COLO829 (cell line): ENCODE data around the gene FKBP4.
A peak's percentile ranks its signal among the peaks of the same experiment; 100 is the strongest.
"Not testable (repeated sequence)": the region's sequence is repeated elsewhere in the genome, so short reads cannot be mapped to it uniquely, and the experiment has no call there.

Experiments
- DNase-seq: peaks from one replicate; pipeline ENCODE4 v3.0.0; 2012; ENCODE audit warnings: low spot score

FKBP4 gene

DNA sequence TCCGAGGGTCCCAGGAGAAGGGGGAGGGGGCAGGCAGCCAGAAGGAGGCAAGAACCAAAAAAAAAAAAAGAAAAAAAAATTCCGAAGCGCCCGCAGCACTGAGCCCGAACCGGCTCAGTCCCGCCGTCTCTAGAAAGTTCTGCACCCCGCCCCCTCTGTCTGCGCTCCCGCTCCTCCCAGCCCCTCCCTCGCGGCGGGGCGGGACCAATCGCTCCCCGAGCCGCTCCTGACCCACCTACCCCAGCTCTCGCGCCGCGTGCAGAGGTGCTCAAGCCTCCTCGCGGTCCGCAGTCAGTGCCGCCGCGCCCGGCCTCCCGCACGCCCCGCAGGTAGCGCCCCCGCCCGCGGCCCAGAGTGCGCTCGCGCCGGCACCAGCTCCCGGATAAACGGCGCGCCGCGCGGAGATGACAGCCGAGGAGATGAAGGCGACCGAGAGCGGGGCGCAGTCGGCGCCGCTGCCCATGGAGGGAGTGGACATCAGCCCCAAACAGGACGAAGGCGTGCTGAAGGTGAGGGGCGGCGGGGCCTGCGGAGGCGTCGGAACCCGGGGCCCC lies at the start of gene FKBP4:
TSS of gene FKBP4 (plus strand) at position 235 of the 554 bp plus-strand sequence. CDS start at position 405, 170 bp downstream.
- peak; percentile 82 for DNase-seq

GRCh38 chr12:2745655-2746054 lies 49.1 kb upstream of the FKBP4 start:
- DNase-seq: no peak

DNA sequence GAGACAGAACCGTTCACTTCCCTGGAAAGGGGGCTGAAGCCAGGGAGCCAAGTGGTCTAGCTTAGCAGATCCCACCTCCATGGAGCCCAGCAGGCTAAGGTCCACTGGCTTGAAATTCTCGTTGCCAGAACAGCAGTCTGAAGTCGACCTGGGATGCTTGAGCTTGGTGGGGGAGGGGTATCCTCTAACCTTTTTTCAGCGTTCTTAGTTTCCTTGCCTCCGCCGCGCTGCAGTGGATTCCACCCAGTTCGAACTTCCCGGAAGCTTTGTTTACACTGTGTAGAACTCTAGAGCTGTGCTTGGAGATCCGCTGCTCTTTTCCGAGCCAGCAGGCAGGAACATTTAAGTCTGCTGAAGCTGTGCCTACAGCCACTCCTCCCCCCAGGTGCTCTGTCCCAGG lies 45.2 kb upstream of the FKBP4 start:
- no peak for DNase-seq

- no peak for DNase-seq
These were observed 44.6 kb upstream of the FKBP4 start for GRCh38 chr12:2750185-2750584.

DNA sequence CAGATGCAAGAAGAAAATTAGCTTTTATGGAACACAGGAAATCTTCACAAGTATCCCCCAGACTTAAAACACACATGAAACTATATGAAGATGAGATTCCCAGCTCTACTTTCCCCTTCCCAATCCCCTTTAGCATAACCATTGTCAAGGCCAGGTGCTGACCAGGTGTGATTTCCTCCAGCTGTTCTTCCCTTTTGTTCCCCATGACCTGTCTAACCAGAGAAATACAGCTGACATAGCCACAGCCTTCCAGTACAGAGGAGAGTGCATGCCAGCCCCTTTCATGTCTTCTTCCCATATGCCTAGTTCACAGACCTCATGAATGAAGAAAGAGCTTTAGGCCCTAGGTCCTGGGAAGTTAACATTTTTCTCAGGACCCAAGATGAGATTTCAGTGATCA lies 43.5 kb upstream of the FKBP4 start:
- DNase-seq: no peak

DNA sequence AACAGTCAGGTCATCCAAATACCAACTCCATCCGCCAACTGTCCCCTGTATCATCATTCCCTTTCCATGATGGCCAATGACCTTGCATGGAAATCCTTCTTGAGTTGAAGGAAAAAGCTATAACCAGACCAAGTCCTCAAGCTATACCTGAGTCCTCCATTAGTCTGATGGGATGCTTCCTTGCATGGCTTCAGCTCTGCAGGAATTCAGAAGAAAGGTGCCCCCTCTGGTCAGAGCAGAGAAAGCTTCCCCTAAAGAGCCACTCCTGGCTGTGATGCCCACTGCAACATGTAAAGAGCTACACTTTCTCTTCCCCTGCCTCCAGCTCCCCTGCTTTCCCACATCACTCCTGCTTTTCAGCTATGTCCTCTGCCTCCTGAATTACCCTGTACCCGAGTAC lies 43.1 kb upstream of the FKBP4 start:
- no peak for DNase-seq

DNA sequence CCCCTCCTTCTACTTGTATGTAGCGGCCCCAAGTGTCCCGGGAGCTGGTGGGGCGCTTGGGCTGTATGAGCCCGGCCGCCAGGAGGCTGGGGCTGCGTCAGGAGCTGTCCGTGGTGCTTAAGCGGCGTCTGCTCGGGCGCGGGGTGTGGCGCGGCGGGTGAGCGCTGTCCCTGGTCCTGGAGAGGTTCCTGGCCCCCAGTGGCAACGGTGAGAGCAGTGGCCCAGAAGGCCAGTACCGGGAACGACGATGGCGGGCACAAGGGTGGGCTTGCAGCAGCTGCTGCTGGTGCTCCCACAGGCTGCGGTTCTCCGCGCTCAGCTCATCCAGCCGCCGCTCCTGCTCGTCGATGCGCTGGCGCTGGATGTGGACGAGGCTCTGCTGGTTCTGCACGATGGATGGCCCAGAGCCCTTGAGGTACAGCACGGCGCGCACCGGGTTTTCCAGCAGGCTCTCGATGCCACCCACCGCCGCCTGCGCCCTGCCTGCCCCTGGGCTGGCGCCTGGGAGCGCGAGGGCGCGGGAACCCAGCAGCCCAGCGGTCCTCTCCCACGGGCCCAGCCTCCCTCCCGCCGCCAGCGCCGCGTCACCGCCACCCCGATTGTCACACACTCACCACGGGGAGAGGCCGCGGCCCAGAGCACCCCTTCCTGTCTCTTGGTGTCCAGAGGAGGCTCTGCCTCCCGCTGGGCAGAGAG lies 41.9 kb upstream of the FKBP4 start:
- DNase-seq: peak; percentile 42

DNA sequence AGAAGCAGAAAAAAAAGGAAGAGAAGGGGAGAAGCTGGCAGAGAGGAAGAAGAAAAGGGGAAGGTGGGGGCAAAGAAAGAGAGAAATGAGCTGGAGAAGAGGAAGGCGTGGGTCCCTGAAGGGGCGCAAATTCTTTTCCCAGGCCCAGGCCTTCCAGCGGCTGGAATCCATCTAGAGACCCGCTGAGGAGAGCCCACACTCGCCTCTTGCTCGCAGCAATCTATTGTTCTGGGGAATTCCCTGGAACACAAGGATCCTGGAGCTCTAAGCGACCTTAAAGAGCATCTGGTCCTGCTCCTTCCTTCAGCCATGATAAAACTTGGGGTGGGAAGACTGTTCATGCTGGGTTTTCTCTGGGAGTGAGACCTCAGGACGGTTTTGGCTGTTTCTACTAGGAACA lies 41.2 kb upstream of the FKBP4 start:
- no peak for DNase-seq

DNA sequence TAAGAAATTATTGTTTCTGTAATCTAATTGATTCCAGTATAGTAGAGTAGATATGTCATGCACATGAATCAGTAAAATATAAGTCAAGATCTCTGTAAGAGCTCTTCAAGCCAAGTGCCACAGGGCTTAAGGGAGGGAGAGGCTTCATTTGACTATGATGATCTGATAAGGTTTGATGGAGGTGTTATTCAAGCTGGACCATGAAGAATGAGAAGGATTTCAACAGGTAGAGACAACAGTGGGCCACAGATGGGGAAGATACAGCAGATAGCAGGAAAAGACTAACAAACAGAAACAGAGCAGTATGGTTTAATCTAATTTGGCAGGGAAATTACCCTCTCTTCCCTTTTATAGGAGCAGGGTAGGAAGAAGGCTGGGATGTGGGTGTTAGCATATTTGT lies 40.6 kb upstream of the FKBP4 start:
- no peak for DNase-seq

GRCh38 chr12:2756756-2757155 lies 38.0 kb upstream of the FKBP4 start:
- DNase-seq: no peak

DNA sequence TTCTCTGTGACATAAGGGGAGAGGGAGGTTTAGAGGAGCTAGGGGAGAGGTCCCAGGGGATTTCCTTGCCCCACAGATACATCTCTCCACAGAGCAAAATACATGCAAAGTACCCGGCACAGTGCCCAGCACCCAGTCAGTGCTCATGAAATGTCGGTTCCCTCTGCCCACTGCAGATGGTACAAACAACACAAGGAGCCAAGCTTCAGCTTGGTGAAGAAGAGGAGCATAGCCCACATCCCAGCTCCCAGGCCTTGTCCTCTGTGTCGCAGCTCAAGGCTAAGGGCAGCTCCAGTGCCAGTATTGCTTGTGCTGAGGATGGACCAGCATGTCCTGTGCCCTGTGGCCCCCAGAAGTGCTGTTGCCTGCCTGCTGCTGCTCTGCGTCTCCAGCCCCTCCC lies 35.0 kb upstream of the FKBP4 start:
- no peak for DNase-seq

GRCh38 chr12:2764398-2764797 lies 30.4 kb upstream of the FKBP4 start:
- DNase-seq: no peak

GRCh38 chr12:2765052-2765451 lies 29.7 kb upstream of the FKBP4 start:
- no peak for DNase-seq

- no peak for DNase-seq
These were observed 29.2 kb upstream of the FKBP4 start for GRCh38 chr12:2765608-2766007.

DNA sequence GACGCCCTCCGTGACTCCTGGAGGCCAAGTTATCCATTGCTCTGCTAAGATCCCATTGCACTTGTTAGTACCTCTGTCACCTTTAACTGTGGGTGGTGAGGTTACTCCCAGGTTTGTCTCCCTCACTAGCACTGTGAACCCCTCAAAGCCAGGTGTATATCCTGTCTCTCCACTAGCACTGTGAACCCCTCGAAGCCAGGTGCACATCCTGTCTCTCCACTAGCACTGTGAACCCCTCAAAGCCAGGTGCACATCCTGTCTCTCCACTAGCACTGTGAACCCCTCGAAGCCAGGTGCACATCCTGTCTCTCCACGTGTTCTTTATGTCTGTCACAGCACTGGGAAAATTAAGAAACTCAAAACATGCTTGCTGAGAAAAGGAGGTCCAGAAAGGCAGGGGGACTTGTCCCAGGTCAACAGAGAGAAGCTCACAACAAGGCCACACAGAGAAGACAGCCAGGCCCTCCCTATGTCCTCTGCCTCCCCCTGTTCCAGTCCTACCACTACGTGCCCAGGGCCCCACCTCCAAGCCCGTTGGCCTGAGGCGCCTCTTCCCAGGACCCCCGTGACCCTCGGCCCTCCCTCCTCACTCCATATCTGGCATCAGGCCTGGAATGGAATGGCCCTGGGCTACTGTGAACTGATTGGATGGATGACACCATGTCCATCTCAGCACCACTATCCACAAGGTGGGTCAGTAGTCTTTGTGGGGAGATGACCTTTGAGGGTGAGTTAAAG lies 26.4 kb upstream of the FKBP4 start:
- DNase-seq: no peak

DNA sequence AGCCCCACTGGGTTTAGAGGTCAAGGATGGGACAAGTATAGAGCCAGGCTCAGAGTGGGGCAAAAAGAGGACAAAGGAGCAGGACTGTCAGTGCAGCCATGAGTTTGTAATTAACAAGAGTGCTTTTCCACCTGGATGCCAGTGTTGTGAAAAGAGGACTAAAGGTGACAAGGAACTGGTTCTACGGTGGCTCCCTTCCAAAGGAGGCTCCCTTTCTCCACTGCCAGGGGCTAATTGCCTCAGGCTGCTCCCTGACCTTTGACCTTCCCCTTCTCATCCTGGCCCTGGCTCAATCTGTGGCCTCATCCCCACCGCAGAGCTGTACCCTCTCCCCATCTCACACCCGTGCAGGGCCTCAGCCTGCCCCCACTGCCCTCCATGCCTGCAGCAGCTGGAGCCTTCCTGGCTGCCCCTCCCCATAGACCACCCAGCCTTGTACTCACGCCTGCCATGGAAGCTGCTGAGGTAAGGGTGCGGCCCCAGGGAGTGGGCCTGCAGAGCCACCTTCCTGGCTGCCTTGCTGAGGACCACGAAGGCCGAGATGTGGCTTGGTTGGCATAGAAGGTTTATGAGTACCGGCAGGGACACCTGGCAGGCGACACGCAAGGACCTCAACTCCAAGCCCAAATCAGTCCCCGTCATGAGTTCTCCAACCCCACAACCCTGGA lies 24.8 kb upstream of the FKBP4 start:
- DNase-seq: no peak

DNA sequence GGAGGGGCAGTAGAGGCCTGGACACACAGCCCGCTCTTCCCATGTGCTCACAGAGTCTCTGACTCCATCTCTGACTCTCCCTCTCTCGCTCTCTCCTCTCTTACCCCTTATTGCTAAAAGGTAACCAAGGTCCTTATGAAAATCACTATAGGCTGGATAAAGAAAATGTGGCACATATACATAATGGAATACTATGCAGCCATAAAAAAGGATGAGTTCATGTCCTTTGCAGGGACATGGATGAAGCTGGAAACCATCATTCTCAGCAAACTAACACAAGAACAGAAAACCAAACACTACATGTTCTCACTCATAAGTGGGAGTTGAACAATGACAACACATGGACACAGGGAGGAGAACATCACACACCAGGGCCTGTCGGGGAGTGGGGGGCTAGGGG lies 24.2 kb upstream of the FKBP4 start:
- not testable (repeated sequence) for DNase-seq

DNA sequence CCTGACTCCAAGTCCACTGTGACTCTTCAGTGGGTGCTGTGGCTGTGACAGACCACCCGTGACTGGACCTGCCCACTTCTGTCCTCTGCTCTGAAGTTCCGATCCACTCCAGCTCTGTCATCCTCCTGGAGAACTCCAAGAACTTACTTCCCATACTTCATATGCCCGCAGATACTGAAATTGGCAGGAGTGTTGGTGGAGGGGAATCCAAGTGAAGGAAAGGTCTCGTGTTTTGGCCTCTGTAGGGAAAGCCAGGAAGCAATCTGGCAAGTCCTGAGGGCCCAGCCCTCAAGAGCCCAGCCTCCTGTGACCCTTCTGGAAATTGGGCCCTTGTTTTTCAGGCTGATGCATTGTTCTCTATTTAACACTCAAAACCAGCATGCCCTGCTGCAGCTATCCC lies 22.4 kb upstream of the FKBP4 start:
- no peak for DNase-seq

DNA sequence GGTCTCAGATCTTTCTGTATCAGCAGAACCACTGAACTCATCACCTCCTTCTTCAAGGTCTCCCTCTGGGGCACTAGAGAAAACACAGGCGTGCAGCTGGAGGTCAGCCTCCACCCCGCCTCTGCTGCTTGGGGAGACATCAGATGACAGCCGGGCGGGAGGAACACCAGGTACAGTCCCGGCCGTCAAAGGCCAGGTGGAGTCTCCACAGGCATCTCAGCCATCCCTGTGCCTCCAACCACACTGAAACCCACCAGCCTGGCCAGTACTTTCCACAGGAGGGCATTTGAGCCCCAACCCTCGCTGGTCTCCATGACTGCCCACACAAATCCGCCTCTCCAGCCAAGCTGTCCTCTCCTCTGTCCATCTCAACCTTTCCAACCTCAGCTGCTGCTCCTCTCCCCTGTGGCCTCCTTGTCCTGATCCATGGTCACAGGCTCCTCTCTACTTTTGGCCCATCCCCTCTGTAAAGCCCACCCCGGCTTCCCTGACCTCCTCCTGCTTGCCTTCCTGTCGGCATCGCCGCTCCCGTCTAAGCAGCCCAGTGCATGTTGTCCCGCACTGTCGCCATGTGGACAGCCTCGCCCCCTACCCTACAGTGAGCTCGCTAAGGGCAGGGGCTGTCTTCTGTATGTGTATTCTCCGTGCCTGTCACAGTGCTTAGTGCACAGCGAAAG lies 21.4 kb upstream of the FKBP4 start:
- no peak for DNase-seq

- no peak for DNase-seq
These were observed 19.3 kb upstream of the FKBP4 start for GRCh38 chr12:2775431-2775830.

DNA sequence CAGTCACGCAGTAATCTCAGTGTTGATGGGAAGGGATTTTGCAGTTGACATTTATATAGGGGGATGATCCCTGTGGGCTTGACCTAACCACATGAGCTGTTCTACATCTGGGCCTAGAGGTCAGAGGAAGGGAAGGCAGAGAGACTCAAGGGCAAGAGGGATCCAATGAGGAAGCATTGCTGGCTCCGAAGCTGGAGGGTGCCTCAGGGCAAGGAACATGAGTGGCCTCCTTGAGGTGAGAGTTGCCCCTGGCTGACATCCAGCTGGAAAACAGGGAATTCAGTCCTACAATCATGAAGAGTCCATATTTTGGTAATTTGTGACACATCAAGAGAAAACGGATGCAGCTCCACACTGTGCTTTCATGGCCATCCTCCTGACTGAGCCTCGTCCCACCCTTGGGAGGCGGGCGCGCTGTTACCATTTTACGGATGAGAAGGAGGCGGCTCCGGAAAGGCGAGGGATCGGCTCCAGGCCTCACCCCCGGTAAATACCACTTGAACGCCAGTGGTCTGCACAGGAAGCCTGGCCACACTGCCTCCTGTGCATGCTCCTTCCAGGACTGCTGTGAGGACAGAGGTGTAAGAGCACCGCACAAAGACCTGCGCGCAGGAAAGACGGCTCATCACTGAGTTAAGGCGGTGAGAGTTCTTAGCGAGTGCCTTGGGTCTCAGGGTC lies 18.5 kb upstream of the FKBP4 start:
- no peak for DNase-seq

DNA sequence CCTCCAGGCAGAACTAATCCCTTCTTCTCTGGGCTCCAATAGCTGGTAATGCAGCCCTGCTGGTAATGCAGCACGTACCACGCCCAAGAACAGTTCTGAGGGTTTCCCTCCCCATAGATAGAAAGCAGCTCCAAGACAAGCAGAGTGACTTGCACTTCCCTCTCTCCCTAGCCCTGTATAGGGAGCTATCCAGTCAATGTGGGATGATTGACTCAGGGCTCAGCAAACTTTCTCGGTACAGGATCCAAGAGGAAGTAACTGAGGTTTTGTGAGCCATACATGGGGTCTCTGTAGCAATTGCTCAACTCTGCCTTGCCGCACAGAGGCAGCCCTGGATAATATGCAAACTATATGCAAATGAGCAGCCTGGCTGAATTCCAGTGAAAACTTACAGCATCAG lies 15.5 kb upstream of the FKBP4 start:
- no peak for DNase-seq
